Activated CD8-positive, alpha-beta memory T cell treated with anti-CD3 and anti-CD28 coated beads for 48 hours (primary cell): Measurements from ENCODE around the gene ABCC9.
"Not testable (repeated sequence)": the region's sequence is repeated elsewhere in the genome, so short reads cannot be mapped to it uniquely, and the experiment has no call there.

Experiments
- DNase-seq, 3 experiments: peaks; one replicate each; pipeline ENCODE4 v3.0.0-alpha.2; 2020; ENCODE audit warnings: low read depth in 2 of 3, low spot score in 2 of 3

Gene ABCC9

DNA sequence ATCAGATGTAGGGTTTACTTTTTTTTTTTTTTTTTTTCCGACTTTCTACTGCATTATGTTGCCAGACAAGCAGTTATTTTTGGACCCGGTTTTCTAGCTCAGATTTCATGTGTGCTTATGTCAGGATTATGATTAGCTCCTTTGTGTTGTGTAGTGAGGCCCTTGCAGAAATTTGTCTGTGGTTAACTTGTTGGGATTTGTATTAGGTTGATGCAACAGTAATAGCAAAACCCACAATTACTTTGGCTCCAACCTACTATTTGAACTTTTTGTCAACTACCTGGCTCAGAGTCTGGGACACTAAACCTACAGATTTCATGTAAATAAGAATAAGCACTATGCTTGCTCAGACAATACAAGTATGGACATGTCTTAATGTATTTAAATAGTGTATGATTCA, 122.6 kb downstream of the ABCC9 start:
- no peak for DNase-seq

DNA sequence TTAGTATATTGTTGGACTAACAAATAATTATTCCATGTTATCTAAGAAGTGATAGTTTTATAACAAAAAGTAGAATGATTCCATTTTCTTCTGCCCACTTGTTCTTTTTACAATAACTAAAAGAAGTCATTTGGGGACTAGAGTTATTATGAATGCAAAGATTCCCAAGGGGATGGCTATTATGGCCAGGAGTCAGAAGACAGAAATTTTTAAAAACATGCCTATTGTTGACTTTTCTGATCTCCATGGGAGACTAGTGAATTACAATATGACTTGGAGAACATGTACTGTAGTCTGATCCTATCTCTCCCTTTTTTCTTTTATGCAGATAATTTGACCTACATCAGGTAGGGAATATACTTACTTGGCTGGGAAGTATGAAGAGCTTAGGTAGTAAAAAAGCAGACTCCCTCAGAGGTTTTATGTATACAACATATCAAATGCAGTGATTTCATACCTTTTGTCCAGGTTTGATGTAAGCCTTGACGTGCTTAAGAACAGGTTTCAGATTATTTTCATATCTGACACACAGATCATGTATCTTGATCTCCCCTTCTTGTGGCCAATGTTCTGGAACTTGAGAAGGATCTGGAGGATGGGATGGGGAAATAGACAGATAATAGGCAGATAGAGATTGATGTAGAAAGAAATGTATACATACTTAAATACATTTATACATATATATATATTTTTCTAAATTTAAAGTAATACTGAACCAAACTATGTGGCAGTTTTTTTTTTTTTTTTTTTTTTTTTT, 125.7 kb downstream of the ABCC9 start:
- DNase-seq: no peak

DNA sequence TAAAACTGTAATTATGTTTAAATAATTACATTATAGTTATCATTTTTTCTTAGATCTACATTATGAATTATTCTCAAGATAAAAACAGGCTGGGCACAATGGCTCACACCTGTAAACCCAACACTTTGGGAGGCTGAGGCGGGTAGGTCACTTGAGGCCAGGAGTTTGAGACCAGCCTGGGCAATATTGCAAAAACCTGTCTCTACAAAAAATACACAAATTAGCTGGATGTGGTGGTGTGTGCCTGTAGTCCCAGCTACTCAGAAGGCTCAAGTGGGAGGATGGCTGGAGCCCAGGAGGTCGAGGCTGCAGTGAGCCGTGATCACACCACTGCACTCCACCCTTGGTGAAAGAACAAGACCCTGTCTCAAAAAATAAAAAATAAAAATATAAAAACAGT, 126.4 kb downstream of the ABCC9 start:
- DNase-seq: no peak

DNA sequence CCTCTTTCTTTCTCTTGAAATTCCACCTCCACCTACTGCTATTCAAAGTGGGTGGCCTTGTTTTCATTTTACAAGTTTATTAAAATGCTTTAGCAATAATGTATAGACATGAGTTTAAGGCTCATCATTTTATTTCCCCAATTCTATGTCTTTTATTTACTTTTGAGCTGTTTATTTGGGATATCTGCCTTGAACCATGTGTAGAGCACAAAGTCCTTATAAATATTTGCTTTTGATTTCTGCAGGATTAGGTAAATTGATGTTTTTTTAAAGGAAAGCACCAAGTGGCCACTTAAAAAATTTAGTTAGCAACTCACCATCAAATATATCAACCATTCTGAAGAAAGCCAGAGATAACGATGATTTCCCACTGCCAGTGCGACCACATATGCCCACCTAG, 126.9 kb downstream of the ABCC9 start:
- DNase-seq: no peak

DNA sequence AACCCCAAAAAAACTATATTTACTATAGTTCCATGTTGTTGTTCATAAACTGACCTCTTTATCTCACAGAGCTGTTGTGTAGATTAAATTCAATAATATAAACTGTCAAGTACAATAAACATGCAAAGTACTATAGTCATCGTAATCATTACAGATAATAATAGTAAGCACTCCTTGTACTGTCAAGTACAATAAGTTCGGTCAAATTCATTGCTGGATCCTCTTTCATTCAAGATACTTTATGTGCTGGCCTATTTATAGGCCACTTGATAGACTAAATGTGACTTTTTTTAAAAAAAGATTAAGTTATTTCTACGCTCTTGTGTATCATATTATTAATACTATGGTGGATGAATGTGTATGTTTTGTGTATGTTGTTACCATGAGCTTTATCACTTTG, 127.5 kb downstream of the ABCC9 start:
- DNase-seq: no peak

DNA sequence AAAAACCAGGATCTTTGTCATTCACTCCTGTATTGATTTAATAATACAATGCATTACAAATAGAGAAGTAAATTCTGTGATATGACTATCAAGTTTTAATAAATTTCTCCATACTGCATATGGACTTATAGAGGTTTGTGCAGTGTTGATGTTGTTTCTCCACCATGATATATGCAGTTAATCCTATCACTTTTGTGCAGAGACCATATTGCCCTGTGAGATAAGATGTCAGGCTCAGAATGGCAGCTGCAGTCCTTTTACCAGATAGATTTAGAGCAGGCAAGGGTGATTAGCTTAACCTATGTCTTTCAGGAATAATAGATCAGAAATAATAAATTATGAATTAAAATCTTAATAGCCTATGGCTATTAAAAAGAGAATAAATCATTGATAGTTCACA, 128.1 kb downstream of the ABCC9 start:
- no peak for DNase-seq

DNA sequence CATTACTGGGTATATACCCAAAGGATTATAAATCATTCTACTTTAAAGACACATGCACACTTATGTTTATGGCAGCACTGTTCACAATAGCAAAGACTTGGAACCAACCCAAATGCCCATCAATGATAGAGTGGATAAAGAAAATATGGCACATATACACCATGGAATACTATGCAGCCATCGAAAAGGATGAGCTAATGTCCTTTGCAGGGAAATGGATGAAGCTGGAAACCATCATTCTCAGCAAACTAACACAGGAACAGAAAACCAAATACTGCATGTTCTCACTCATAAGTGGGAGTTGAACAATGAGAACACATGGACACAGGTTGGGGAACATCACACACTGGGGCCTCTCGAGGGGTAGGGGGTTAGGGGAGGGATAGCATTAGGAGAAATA, 128.9 kb downstream of the ABCC9 start:
- DNase-seq: not testable (repeated sequence)

DNA sequence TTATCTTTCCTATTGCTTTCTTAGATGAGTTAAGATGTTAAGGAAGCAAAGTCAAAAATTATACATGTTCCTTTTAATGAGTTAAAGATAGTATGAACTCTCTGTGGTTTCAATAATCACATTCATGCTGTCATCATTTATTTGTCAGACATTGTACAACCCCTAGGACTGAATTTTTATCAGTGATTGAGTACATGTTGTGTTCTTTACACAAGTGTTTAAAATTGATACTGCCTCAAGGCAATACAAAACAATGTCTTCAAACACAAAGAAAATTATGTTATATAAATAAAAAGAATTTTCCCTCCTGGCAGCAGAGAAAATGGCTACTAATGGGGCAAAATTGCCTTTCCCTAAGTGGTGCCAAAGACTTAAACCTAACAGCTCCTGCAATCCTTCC, 132.1 kb downstream of the ABCC9 start:
- no peak for DNase-seq

DNA sequence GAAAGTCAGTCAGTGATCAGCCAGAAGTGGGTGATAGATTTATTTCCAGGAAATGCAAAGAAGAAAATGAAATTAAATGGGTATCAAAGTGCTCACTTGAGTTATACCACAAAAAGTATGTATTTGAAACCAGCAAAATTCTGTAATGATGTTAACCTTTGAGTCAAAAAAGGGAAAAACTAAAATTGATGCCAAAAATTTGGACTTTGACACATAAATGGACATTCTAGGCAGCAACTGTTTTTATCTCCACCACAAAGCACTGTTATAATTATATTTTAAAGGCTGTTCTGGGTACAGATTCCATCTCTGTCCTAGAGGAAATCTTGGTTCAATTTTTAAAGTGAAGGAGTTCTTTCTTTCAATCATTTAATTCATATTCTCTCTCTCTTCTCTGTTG, 135.0 kb downstream of the ABCC9 start:
- no peak for DNase-seq

DNA sequence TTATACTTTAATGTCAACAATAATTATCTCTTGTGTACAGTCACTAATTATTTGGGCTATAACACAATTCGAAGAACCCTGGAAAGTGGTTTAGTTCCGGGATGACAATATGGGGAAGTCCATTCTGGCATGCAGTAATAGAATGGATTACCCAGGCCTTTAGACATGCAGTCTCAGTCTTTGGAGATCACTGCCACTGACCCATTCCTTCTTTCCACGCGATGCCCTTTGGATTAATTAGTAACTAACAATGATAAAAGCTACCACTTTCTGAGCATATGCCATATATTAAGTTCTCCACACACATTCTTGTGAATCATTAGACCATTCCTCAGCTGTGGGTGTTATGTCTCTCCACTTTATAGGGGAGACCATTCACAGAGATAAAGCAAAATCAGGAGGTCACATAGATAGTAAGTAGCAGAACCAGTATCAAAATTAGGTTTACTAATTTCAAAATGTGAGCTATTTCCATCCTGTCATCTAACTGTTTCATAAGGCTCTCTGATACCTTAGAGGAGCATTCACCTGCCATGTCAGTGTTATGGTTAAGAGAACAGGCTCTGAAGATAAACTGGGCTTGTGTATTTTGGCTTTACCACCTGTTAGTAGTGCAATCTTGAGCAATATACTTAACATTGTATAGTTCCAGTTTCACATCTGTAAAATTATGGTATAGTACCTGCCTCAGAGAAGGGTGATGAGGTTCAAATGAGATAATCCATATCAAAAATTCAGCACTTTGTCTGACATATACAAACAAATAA, 139.5 kb downstream of the ABCC9 start:
- no peak for DNase-seq

DNA sequence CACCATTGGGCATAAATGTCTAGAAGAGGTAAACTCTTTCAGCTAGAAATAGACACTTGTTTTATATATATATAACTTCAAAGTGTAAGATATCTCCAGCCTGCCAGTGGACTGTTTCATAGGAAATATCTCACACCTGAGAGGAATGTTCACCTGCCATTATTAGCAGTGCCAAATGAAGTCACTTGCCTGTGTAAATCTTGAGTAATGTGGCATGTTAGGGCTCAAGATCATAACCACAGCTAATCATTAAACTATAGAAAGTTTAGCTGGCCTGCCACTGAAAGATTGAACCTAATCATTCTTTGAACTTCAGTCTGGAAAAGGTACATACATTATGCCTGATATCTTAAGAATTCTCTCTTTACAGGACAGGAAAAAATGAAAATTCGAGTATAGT, 141.2 kb downstream of the ABCC9 start:
- no peak for DNase-seq

DNA sequence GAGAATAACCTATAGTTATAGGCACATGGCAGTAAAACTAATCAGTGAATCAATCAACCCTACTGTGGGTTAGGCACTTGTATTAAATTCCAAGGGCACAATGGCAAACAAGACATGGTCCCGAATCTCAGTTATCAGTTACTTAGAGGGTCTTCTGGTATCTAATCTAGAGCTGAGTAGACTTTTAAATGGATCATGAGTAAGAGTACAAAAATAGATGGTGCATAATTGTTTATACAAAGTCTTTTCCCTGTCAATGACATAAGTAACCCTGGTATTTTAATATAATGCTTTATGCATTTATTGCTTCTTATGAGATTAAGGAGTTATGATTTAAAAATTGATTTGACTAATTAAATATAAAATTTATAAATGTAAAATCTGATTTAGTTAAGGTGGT, 143.7 kb downstream of the ABCC9 start:
- DNase-seq: no peak

DNA sequence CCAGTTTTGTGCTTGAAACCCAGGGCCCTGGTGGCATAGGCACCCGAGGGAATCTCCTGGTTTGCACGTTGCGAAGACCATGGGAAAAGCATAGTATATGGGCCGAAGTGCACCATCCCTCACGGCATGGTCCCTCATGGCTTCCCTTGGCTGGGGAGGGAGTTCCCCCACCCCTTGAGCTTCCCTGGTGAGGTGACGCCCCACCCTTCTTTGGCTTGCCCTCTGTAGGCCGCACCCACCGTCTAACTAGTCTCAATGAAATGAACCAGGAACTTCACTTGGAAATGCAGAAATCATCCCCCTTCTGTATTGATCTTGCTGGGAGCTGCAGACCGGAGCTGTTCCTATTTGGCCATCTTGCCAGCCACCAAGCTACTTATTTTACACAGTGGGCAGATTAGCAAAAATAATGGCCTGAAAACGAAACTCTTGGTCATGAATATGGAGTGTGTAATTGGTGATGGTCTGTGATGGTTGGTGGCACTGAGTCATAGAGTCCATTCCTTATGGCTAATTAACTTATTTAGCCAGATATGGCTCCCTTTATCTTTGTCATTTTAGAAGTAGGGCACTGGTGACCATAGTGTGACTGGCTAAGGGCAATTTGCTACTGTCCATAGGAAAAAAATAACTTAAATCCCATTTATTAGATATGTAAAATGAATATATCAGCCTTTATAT, 145.4 kb downstream of the ABCC9 start:
- DNase-seq: no peak

DNA sequence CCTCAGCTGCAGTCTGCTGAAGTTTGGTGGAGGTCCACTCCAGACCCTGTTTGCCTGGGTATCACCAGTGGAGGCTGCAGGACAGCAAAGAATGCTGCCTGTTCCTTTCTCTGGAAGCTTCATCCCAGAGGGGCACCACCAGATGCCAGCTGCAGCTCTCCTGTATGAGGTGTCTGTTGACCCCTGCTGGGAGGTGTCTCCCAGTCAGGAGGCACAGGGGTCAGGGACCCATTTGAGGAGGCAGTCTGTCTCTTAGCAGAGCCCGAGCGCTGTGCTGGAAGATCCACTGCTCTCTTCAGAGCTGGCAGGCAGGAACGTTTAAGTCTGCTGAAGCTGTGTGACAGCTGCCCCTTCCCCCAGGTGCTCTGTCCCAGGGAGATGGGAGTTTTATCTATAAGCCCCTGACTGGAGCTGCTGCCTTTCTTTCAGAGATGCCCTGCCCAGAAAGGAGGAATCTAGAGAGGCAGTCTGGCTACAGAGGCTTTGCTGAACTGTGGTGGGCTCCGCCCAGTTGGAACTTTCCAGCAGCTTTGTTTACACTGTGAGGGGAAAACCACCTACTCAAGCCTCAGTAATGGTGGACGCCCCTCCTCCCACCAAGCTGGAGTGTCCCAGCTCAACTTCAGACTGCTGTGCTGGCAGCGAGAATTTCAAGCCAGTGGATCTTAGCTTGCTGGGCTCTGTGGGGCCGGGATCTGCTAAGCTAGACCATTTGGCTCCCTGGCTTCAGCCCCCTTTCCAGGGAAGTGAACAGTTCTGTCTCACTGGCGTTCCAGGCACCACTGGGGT, 146.2 kb downstream of the ABCC9 start:
- DNase-seq: not testable (repeated sequence)

DNA sequence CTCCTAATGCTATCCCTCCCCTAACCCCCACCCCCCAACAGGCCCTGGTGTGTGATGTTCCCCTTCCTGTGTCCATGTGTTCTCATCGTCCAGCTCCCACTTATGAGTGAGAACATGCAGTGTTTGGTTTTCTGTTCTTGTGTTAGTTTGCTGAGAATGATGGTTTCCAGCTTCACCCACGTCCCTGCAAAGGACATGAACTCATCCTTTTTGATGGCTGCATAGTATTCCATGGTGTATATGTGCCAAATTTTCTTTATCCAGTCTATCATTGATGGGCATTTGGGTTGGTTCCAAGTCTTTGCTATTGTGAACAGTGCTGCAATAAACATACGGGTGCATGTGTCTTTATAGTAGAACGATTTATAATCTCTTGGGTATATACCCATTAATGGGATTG, 151.5 kb downstream of the ABCC9 start:
- not testable (repeated sequence) for DNase-seq

DNA sequence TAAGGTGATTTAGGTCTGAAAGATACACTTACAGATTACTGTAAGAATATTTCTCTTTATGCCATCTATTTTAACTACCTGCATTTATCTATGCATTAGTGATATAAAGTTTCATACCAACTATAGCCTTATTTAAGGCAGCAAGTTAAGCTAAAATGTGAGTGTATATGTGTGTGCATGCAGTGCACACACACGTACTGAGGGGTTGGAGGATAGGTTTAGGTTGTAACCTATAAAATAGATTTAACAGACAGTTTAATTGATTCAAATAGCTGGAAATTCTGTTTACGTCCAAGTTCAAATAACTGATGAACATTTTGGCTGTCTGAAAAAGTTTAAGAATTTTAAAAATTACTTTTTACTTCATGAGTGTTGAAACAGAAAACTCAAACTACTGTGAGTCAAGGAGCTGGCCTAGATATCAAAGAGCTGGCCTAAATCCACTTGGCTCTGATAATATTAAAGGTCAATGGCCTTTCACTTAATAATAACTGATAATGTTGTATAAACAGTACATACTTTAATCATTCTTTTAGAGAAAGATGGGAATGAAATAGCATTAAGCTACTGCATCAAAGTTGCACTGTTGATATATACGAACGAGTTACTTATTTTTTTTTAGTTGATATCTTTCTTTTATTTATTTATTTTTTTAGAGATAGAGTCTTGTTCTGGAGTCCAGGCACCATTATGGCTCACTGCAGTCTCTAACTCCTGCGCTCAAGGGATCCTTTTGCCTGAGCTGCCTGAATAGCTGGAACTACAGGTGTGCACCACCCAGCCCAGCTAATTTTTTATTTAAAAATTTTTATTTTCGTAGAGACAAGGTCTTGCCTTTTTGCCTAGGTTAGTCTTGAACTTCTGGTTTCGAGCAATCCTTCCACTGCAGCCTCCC, 152.9 kb downstream of the ABCC9 start:
- DNase-seq: no peak

DNA sequence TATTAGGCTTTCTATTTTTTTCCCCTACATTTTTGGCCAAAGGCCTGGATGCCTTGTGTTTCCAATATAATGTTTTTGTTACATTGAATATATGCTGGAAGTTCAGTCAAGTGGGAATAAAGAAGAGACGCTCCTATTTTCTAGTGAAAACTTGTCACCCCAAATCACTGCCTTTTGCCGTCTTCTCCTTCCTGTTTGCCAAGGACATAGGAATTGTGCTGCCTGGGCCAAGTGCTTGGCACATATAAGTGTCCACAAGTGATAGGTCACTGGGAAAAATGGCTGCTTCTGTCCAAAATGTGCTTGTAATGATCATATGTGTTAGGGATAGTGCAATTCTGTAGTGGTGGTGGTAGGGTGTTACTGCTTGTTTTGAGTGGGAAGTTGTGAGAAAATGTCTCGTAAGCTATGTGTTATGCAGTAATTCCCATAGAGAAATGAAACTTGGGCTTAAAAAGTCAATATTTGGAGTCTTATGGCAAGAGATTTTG, 155.1 kb downstream of the ABCC9 start:
- no peak for DNase-seq

DNA sequence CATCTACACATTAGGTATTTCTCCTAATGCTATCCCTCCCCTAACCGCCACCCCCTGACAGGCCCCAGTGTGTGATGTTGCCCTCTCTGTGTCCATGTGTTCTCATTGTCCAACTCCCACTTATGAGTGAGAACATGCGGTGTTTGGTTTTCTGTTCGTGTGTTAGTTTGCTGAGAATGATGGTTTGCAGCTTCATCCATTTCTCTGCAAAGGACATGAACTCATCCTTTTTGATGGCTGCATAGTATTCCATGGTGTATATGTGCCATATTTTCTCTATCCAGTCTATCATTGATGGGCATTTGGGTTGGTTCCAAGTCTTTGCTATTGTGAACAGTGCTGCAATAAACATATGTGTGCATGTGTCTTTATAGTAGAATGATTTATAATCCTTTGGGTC, 158.5 kb downstream of the ABCC9 start:
- not testable (repeated sequence) for DNase-seq

DNA sequence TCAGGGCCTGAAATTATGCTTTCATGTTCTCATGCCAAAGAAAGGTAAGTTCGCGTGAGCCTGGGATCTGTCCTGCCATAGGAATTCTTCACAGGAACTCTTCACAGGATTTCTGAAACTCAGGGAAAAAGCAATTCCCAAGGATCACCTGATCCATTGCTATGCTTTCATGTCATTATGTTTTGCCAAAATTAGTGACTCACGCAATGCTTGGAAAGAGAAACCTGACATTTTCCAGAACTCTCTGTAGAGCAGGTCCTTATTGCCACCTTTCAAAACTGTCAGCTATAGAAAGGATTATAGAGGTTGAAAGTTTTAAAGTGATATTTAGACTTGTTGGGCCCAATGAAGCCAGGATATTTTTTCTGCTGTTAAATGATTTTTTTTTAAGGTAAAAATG, 160.4 kb downstream of the ABCC9 start:
- no peak for DNase-seq

DNA sequence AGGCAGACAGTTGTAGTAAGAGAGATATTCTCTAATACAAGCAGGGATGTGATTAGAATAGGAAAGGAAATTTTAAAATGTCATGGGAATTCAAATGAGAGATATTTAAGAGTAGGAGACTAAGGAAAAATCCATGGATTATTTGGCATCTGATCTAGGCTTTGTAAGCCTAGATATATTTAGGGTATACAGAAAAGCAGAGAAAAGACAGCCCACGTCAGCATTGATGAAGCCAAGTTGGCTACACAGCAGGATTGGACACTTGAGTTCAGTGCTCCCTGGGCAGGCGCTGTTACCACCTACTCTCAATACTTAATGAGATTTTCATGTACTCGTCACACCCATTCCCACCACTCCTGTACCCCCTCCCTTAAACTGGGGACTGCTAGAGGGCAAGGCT, 165.1 kb downstream of the ABCC9 start:
- DNase-seq: no peak
